ENCODE measurements around the gene ZC3H13. TPM values are rescaled to one million over a fixed set of nuclear protein-coding genes. Genes with fewer than 3 reads are reported as not detected.

ZC3H13 gene
- total and polyA plus RNA-seq, 9 donors: 15.1 to 64.1 (median 41.9) TPM

- intact Hi-C loops (cut with DNase I): no loop called here
- no peaks in the 10 kb centered on the region for H3K27me3 ChIP-seq
- no peak overlapping the region for H3K4me3 ChIP-seq
- H3K9me3 ChIP-seq: no peaks in the 10 kb centered on the region
- no peak for DNase-seq
- no peaks in the 10 kb centered on the region for H3K36me3 ChIP-seq
- WGBS, 3 donors: 75 to 78% (median 77%) methylated on average over 6 of the region's 6 CpGs
- no peak for TF ChIP-seq POLR2A (IDR thresholded peaks at IDR 0.05)
- TF ChIP-seq, protein P1, sequence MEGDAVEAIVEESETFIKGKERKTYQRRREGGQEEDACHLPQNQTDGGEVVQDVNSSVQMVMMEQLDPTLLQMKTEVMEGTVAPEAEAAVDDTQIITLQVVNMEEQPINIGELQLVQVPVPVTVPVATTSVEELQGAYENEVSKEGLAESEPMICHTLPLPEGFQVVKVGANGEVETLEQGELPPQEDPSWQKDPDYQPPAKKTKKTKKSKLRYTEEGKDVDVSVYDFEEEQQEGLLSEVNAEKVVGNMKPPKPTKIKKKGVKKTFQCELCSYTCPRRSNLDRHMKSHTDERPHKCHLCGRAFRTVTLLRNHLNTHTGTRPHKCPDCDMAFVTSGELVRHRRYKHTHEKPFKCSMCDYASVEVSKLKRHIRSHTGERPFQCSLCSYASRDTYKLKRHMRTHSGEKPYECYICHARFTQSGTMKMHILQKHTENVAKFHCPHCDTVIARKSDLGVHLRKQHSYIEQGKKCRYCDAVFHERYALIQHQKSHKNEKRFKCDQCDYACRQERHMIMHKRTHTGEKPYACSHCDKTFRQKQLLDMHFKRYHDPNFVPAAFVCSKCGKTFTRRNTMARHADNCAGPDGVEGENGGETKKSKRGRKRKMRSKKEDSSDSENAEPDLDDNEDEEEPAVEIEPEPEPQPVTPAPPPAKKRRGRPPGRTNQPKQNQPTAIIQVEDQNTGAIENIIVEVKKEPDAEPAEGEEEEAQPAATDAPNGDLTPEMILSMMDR (IDR thresholded peaks at IDR 0.05): no peak
- TF ChIP-seq EP300 (IDR thresholded peaks at IDR 0.05): no peak
- no peak overlapping the region for H3K27ac ChIP-seq
- no peaks in the 10 kb centered on the region for H3K4me1 ChIP-seq (ENCODE audit: insufficient read depth)
These were observed 42.4 kb downstream of the ZC3H13 start for GRCh38 chr13:46010148-46010547.

GRCh38 chr13:46008631-46009030 is 43.9 kb downstream of the ZC3H13 start:
- no peak overlapping the region for H3K4me3 ChIP-seq
- intact Hi-C loops (cut with DNase I): no loop called here
- H3K27me3 ChIP-seq: no peaks in the 10 kb centered on the region
- WGBS, 3 donors: 96 to 98% (median 98%) methylated on average over 2 of the region's 2 CpGs
- no peak for TF ChIP-seq POLR2A (IDR thresholded peaks at IDR 0.05)
- TF ChIP-seq, protein P1 (IDR thresholded peaks at IDR 0.05): no peak
- TF ChIP-seq EP300 (IDR thresholded peaks at IDR 0.05): no peak
- H3K4me1 ChIP-seq (ENCODE audit: insufficient read depth): no peaks in the 10 kb centered on the region
- DNase-seq: no peak
- H3K36me3 ChIP-seq: no peaks in the 10 kb centered on the region
- no peak overlapping the region for H3K27ac ChIP-seq
- H3K9me3 ChIP-seq: no peaks in the 10 kb centered on the region

GRCh38 chr13:46006688-46007452 is 45.7 kb downstream of the ZC3H13 start:
- Histone ChIP-seq H3K27me3 (no peaks in the 10 kb centered on the region), H3K4me3 (no peak overlapping the region), H3K36me3 (no peaks in the 10 kb centered on the region), H3K4me1 (ENCODE audit: insufficient read depth) (no peaks in the 10 kb centered on the region), H3K9me3 (no peaks in the 10 kb centered on the region), H3K27ac (no peak overlapping the region)
- DNase-seq: no peak
- TF ChIP-seq EP300 (IDR thresholded peaks at IDR 0.05): no peak
- no peak for TF ChIP-seq POLR2A (IDR thresholded peaks at IDR 0.05)
- TF ChIP-seq, protein P1 (IDR thresholded peaks at IDR 0.05): no peak
- WGBS, 3 donors: 88 to 91% (median 91%) methylated on average over 6 of the region's 6 CpGs
- intact Hi-C loops (cut with DNase I): no loop called here

GRCh38 chr13:46004491-46004890 is 48.1 kb downstream of the ZC3H13 start:
- Histone ChIP-seq H3K27me3 (no peaks in the 10 kb centered on the region), H3K9me3 (no peaks in the 10 kb centered on the region), H3K4me3 (no peak overlapping the region), H3K27ac (no peak overlapping the region), H3K36me3 (no peaks in the 10 kb centered on the region), H3K4me1 (ENCODE audit: insufficient read depth) (no peaks in the 10 kb centered on the region)
- intact Hi-C loops (cut with DNase I): no loop called here
- WGBS, 3 donors: 90 to 100% (median 92%) methylated on average over 1 of the region's 1 CpG
- TF ChIP-seq, protein P1 (IDR thresholded peaks at IDR 0.05): no peak
- no peak for TF ChIP-seq EP300 (IDR thresholded peaks at IDR 0.05)
- TF ChIP-seq POLR2A (IDR thresholded peaks at IDR 0.05): no peak
- no peak for DNase-seq
